AG09319 (cell line): ENCODE measurements around the gene PRR7.

Source experiments
- DNase-seq: peaks from one replicate; pipeline ENCODE4 v3.0.0-alpha.2; 2010; ENCODE audit warnings: low read depth; ENCODE audit errors: extremely low read depth
- CTCF ChIP-seq: IDR thresholded peaks from 2 replicates; pipeline ENCODE4 v1.5.1; 2011; ENCODE audit warnings: low read depth, mild to moderate bottlenecking, inconsistent platforms, low read length, moderate library complexity

Gene PRR7

DNA sequence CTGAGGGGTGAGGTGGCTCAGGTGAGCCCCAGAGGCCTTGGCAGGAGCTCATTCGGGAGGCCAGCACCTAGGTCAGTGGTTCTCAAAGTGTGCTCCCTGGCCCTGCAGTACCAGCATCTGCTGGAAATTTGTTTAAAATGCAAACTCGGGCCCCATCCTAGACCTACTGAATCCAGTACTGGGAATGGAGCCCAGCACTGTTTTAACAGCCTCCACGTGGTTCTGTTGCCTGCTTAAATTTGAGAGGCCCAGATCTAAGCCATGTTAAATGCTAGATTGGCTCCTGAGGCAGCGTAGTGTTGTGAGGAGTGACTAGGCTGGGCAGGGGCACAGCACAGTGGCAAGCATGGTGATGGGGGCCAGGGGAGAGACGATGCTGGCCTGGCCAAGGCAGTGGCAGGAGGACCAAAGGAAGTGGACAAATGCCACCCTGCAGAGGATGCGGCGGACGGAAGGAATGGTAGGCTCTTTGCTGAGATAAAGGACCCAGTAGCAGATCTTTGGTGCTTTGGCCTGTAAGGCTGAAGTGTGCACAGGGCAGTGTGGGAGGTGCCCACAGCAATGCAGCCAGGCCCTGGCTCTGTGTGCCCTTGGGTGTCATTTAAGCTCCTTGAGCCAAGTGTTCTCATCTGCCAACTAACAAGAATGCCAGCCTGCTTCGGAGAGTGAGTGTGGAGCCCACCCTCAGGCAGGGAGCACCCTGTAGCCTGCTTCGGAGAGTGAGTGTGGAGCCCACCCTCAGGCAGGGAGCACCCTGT, 4.2 kb downstream of the PRR7 start:
- no peak for TF ChIP-seq CTCF
- DNase-seq, result no peak

DNA sequence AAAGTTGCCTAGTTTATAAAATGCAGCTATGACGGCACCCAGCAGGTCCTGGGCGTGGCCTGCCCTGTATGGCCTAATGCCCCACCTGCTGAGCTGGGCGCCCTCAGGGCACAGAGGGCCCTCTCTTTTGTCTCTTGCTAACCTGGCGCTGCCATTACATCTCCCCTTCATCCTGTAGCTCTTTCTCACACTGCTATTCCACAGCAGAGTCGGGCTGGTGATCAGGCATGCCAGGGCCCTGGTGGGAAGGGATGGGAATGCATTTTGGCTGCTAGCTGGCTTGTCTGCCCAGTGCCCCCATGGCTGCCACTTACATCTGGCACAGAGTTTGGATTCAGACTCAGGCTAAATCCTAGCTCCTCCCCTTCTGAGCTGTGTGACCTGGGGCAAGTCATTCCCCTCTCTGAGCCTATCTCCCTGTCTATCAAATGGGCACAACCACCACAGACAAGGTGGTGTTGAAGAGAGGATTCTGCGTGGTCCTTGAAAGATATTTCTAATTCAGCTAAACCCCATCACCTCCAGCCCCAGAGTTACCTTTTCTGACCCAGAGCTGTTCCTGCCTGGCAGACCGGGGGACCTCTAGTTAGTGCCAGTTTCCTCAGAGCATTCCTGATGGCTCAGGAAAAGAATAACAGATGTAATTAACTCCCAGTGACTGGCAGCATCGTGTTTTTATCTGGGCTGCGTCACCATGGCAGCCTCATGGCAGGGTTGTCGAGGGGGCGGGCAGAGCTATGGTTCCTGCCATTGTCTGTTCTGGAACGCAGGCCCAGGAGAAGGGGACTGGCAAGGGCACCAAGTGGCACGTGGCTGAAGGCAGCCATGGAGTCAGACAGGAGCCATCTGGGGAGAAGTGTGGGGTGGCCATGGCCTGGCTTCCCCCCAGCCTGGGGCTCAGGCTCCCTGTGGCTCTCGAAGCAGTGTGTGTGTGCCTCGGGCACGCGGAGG, 6.3 kb downstream of the PRR7 start:
- TF ChIP-seq CTCF, result no peak
- DNase-seq, result no peak

DNA sequence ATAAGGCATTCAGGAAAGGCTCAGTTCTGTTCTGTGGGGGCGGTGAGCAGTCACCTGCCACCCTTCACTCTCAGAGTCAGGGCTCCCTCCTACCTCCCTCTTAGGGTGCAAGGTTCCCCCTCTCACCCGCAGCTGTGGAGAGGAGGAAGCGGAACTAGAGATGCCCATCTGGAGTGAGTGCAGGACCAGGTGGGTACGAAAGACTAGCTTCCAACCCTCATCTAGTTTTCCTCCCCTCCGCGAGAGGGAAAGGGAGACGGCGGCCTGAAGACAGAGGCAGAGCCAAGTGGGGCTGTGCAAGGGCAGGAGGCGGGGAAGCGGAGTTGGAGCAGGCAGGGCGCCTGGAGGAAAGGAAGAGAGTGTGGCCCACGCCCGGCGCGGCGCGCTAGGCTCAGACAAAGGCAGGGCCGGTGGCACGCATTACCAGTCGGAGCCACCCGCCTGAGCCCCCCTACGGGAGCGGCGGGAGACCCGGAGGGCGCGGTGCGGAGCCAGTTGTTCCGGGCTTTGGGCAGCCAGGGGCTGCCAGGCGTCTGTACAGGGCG, 7.3 kb downstream of the PRR7 start:
- no peak for TF ChIP-seq CTCF
- DNase-seq, result no peak

DNA sequence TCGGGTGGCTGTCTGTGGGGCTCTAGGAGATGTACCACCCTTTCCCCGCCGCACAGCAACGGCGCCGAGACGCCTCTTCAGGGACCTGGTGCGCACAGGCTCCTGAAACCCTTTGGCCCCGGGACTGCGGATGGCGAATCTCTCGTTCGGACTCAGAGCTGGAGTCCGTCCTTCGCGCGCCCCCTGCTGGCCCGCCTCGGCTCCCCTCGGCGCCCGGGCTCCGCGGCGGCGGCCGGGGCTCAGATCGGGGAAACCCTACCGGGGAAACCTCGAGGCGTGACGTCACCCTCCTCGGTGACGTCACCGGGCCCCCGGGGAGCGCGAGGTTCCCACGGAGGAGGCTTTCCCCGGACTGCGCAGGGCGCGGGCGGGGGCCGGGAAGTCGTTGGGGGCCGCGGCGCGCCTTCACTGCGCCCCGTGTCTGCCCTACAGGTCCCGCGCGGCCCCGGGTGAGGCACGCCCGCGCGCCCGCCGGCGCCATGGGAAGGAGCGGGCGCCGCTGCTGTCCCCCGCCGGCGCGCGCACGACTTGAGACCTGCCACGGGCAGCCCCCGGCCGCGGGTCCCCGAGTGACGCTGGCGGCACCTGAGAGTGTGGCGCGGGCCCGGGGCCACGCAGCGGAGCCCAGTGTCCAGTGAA, 7.9 kb downstream of the PRR7 start:
- TF ChIP-seq CTCF, result peak; percentile 48
- no peak for DNase-seq

DNA sequence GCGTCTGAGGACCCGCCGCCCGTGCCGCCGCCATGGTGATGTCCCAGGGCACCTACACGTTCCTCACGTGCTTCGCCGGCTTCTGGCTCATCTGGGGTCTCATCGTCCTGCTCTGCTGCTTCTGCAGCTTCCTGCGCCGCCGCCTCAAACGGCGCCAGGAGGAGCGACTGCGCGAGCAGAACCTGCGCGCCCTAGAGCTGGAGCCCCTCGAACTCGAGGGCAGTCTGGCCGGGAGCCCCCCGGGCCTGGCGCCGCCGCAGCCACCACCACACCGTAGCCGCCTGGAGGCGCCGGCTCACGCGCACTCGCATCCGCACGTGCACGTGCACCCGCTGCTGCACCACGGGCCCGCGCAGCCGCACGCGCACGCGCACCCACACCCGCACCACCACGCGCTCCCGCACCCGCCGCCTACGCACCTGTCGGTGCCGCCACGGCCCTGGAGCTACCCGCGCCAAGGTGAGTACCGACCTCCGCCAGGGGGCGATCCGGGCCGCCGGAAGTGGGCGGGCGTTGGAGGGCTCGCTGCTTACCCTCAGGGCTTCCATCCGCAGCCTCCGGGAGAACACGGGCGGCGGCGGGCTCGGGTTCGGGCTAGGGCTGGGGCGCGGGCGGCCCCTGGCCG, 8.5 kb downstream of the PRR7 start:
- DNase-seq, result no peak
- peak; percentile 37 for TF ChIP-seq CTCF

DNA sequence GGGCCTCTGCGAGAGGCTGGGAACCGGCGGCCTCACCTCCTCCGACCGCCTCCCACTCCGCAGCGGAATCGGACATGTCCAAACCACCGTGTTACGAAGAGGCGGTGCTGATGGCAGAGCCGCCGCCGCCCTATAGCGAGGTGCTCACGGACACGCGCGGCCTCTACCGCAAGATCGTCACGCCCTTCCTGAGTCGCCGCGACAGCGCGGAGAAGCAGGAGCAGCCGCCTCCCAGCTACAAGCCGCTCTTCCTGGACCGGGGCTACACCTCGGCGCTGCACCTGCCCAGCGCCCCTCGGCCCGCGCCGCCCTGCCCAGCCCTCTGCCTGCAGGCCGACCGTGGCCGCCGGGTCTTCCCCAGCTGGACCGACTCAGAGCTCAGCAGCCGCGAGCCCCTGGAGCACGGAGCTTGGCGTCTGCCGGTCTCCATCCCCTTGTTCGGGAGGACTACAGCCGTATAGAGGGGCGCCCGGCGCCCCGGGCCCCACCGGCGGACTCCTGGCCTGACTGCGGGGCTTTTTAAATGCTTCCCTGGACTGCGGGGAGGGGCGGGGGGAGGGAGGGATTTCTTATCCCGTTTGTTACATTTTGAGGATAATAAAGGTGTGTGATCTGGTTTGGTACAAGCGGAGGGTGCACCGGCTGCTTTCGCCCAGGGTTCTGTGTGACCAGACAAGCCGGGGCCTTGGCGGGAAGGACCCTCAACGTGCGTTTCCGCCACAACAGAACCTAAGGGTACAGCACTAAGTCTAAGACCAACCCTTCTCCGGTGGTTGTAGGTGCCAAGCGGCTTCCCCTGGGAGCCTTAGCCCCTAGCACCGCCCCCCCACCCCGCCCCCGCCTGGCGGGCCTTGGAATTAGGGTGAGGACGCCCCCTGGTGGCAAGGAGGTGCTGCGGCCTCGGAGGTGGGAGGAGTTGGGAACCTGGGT, 9.3 kb downstream of the PRR7 start:
- no peak for DNase-seq
- peak; percentile 94 for TF ChIP-seq CTCF
